ENCODE results near the gene MTMR1.

MTMR1 gene

GRCh38 chrX:150697641-150698040, 4.4 kb downstream of the MTMR1 start:
- no peak for TF ChIP-seq CTCF (IDR thresholded peaks at IDR 0.05; ENCODE audit: insufficient read depth, low read length, poor library complexity, severe bottlenecking)
- no peak for DNase-seq (ENCODE audit: extremely low read depth, insufficient read length)
- H3K4me3 ChIP-seq (replicated peaks; ENCODE audit: low read depth, low read length): no peak overlapping the region
- H3K27me3 ChIP-seq (replicated peaks; ENCODE audit: control insufficient read depth, insufficient read depth, low read length): no peaks in the 10 kb centered on the region
- no peaks in the 10 kb centered on the region for H3K36me3 ChIP-seq (ENCODE audit: control insufficient read depth, insufficient read depth, low read length)

GRCh38 chrX:150698981-150699380, 5.8 kb downstream of the MTMR1 start:
- Histone ChIP-seq H3K4me3 (replicated peaks; ENCODE audit: low read depth, low read length) (no peak overlapping the region), H3K27me3 (replicated peaks; ENCODE audit: control insufficient read depth, insufficient read depth, low read length) (no peaks in the 10 kb centered on the region), H3K36me3 (ENCODE audit: control insufficient read depth, insufficient read depth, low read length) (no peaks in the 10 kb centered on the region)
- TF ChIP-seq CTCF (IDR thresholded peaks at IDR 0.05; ENCODE audit: insufficient read depth, low read length, poor library complexity, severe bottlenecking): no peak
- no peak for DNase-seq (ENCODE audit: extremely low read depth, insufficient read length)

- Histone ChIP-seq H3K4me3 (replicated peaks; ENCODE audit: low read depth, low read length) (no peak overlapping the region), H3K27me3 (replicated peaks; ENCODE audit: control insufficient read depth, insufficient read depth, low read length) (no peaks in the 10 kb centered on the region), H3K36me3 (ENCODE audit: control insufficient read depth, insufficient read depth, low read length) (no peaks in the 10 kb centered on the region; the same call in none of the 2 replicates)
- no peak for TF ChIP-seq CTCF (IDR thresholded peaks at IDR 0.05; ENCODE audit: insufficient read depth, low read length, poor library complexity, severe bottlenecking)
- DNase-seq (ENCODE audit: extremely low read depth, insufficient read length): no peak
Observed at GRCh38 chrX:150700107-150700506, 6.9 kb downstream of the MTMR1 start.

- no peaks in the 10 kb centered on the region; the same call in none of the 2 replicates for H3K36me3 ChIP-seq (ENCODE audit: control insufficient read depth, insufficient read depth, low read length)
- DNase-seq (ENCODE audit: extremely low read depth, insufficient read length): no peak
- H3K27me3 ChIP-seq (replicated peaks; ENCODE audit: control insufficient read depth, insufficient read depth, low read length): no peaks in the 10 kb centered on the region
- no peak overlapping the region for H3K4me3 ChIP-seq (replicated peaks; ENCODE audit: low read depth, low read length)
- no peak for TF ChIP-seq CTCF (IDR thresholded peaks at IDR 0.05; ENCODE audit: insufficient read depth, low read length, poor library complexity, severe bottlenecking)
Observed at GRCh38 chrX:150701377-150701776, 8.2 kb downstream of the MTMR1 start.

GRCh38 chrX:150702966-150703694, 9.9 kb downstream of the MTMR1 start:
- Histone ChIP-seq H3K27me3 (replicated peaks; ENCODE audit: control insufficient read depth, insufficient read depth, low read length) (no peaks in the 10 kb centered on the region), H3K36me3 (ENCODE audit: control insufficient read depth, insufficient read depth, low read length) (no peaks in the 10 kb centered on the region; the same call in none of the 2 replicates), H3K4me3 (replicated peaks; ENCODE audit: low read depth, low read length) (no peak overlapping the region)
- DNase-seq (ENCODE audit: extremely low read depth, insufficient read length): no peak
- TF ChIP-seq CTCF (IDR thresholded peaks at IDR 0.05; ENCODE audit: insufficient read depth, low read length, poor library complexity, severe bottlenecking): no peak

- Histone ChIP-seq H3K4me3 (replicated peaks; ENCODE audit: low read depth, low read length) (no peak overlapping the region), H3K36me3 (ENCODE audit: control insufficient read depth, insufficient read depth, low read length) (no peaks in the 10 kb centered on the region; the same call in none of the 2 replicates), H3K27me3 (replicated peaks; ENCODE audit: control insufficient read depth, insufficient read depth, low read length) (no peaks in the 10 kb centered on the region)
- no peak for TF ChIP-seq CTCF (IDR thresholded peaks at IDR 0.05; ENCODE audit: insufficient read depth, low read length, poor library complexity, severe bottlenecking)
- DNase-seq (ENCODE audit: extremely low read depth, insufficient read length): no peak
Observed at GRCh38 chrX:150703695-150703974, 10.4 kb downstream of the MTMR1 start.
